GM23338 (cell line): ENCODE results near the gene THTPA. TPM values are rescaled to one million over a fixed set of nuclear protein-coding genes. Genes with fewer than 3 reads are reported as not detected.

ENCODE experiments used
- ATAC-seq: fragments of 200-7000 bp; cut with Tn5 transposase; 3 replicates; pipeline ENCODE4 v1.9.1; 2020
- DNase-seq: peaks from one replicate; pipeline ENCODE4 v3.0.0-alpha.2; 2015; ENCODE audit warnings: low spot score
- H2AFZ ChIP-seq: fragments of 200-600 bp; sonication (generic); 2 replicates; pipeline ENCODE4 v1.8.0; 2016; ENCODE audit warnings: antibody characterized with exemption, mild to moderate bottlenecking, moderate library complexity
- H3F3A ChIP-seq: fragments of 200-600 bp; sonication (generic); replicated peaks from 2 replicates; pipeline ENCODE4 v1.8.0; 2017; ENCODE audit warnings: antibody characterized with exemption, mixed run types, low read depth
- H3K27ac ChIP-seq: fragments of 200-600 bp; sonication (generic); 2 replicates; pipeline ENCODE4 v1.6.1; 2016; ENCODE audit warnings: low read depth
- H3K27me3 ChIP-seq: fragments of 200-600 bp; sonication (generic); 2 replicates; pipeline ENCODE4 v1.8.0; 2016; ENCODE audit warnings: mild to moderate bottlenecking, mixed run types, moderate library complexity; ENCODE audit not compliant: insufficient read depth
- H3K36me3 ChIP-seq: fragments of 200-600 bp; sonication (generic); 2 replicates; pipeline ENCODE4 v1.8.0; 2016; ENCODE audit warnings: mild to moderate bottlenecking; ENCODE audit not compliant: insufficient read depth
- H3K4me1 ChIP-seq: fragments of 200-600 bp; sonication (generic); 2 replicates; pipeline ENCODE4 v1.8.0; 2016; ENCODE audit warnings: mild to moderate bottlenecking, moderate library complexity; ENCODE audit not compliant: insufficient read depth
- H3K4me2 ChIP-seq: fragments of 200-600 bp; sonication (generic); 2 replicates; pipeline ENCODE4 v1.7.1; 2017; ENCODE audit warnings: mixed run types
- H3K4me3 ChIP-seq: fragments of 200-600 bp; sonication (generic); 2 replicates; pipeline ENCODE4 v1.6.1; 2016; ENCODE audit warnings: mixed run types
- H3K79me2 ChIP-seq: fragments of 200-600 bp; sonication (generic); replicated peaks from 2 replicates; pipeline ENCODE4 v1.8.0; 2017; ENCODE audit warnings: mild to moderate bottlenecking; ENCODE audit not compliant: insufficient read depth
- H3K9me2 ChIP-seq: fragments of 200-600 bp; sonication (generic); 2 replicates; pipeline ENCODE4 v1.8.0; 2017; ENCODE audit not compliant: insufficient read depth
- H4K20me1 ChIP-seq: fragments of 200-600 bp; sonication (generic); replicated peaks from 2 replicates; pipeline ENCODE4 v1.8.0; 2017; ENCODE audit warnings: mild to moderate bottlenecking; ENCODE audit not compliant: insufficient read depth
- H3K27ac Mint-ChIP-seq: 2 replicates; pipeline ENCODE4 v1.8.0; 2020; ENCODE audit warnings: inconsistent platforms, mild to moderate bottlenecking, moderate library complexity, mixed read lengths
- H3K27me3 Mint-ChIP-seq: 3 replicates; pipeline ENCODE4 v1.8.0; 2022; ENCODE audit warnings: low read depth, mild to moderate bottlenecking, moderate library complexity, mixed read lengths, inconsistent platforms; ENCODE audit not compliant: insufficient read depth, poor library complexity
- H3K36me3 Mint-ChIP-seq: 3 replicates; pipeline ENCODE4 v1.8.0; 2021; ENCODE audit warnings: low read depth, mild to moderate bottlenecking, inconsistent platforms, moderate library complexity, mixed read lengths
- H3K4me1 Mint-ChIP-seq: 3 replicates; pipeline ENCODE4 v1.8.0; 2020; ENCODE audit warnings: mild to moderate bottlenecking, inconsistent platforms, mixed read lengths
- H3K4me3 Mint-ChIP-seq: 3 replicates; pipeline ENCODE4 v1.8.0; 2021; ENCODE audit warnings: moderate library complexity, mild to moderate bottlenecking, inconsistent platforms, mixed read lengths
- H3K9me3 Mint-ChIP-seq: 3 replicates; pipeline ENCODE4 v1.8.0; 2020; ENCODE audit warnings: moderate library complexity, mild to moderate bottlenecking, inconsistent platforms, mixed read lengths
- CREB1 ChIP-seq: fragments of 250-450 bp; sonication (Bioruptor Pico); IDR thresholded peaks from 2 replicates; pipeline ENCODE4 v1.5.0; 2020; ENCODE audit warnings: low read depth, mild to moderate bottlenecking, moderate library complexity
- EZH2 ChIP-seq: fragments of 200-600 bp; sonication (generic); IDR thresholded peaks from one replicate; pipeline ENCODE4 v1.8.0; 2017; ENCODE audit warnings: antibody characterized with exemption, mild to moderate bottlenecking, low read depth; ENCODE audit not compliant: unreplicated experiment
- EZH2phosphoT487 ChIP-seq: fragments of 200-600 bp; sonication (generic); IDR thresholded peaks from one replicate; pipeline ENCODE4 v1.8.1; 2018; ENCODE audit warnings: antibody characterized with exemption; ENCODE audit not compliant: unreplicated experiment
- JUNB ChIP-seq: IDR thresholded peaks from one replicate; pipeline ENCODE4 v1.6.1; 2016; ENCODE audit warnings: antibody characterized with exemption; ENCODE audit not compliant: unreplicated experiment
- NANOG ChIP-seq: IDR thresholded peaks from 2 replicates; pipeline ENCODE4 v1.6.1; 2016; ENCODE audit warnings: antibody characterized with exemption, borderline replicate concordance
- POLR2AphosphoS5 ChIP-seq: IDR thresholded peaks from 2 replicates; pipeline ENCODE4 v1.6.1; 2016; ENCODE audit warnings: antibody characterized with exemption, low read depth
- STAT1 ChIP-seq: IDR thresholded peaks from one replicate; pipeline ENCODE4 v1.6.1; 2016; ENCODE audit warnings: antibody characterized with exemption; ENCODE audit not compliant: unreplicated experiment
- ZNF114 ChIP-seq: fragments of 250-450 bp; sonication (Bioruptor Pico); IDR thresholded peaks from 2 replicates; pipeline ENCODE4 v1.5.0; 2020; ENCODE audit warnings: mild to moderate bottlenecking, moderate library complexity
- ZNF331 ChIP-seq: fragments of 250-450 bp; sonication (Bioruptor Pico); IDR thresholded peaks from 2 replicates; pipeline ENCODE4 v1.5.0; 2020; ENCODE audit warnings: low read depth, mild to moderate bottlenecking, moderate library complexity
- polyA plus RNA-seq: library from polyadenylated mRNA; unstranded; fragments of >200 nt; fragmentation: Nextera tagmentation; extraction: Ambion mirVana; gene quantifications from 2 replicates; pipeline ENCODE4 v1.2.1, GENCODE V29; 2016
- total RNA-seq: library from RNA; depleted of rRNA; stranded (reverse); fragments of >200 nt; shearing (Covaris generic); gene quantifications from 2 replicates; pipeline ENCODE4 v1.2.3, GENCODE V29; 2014
- TF ChIP-seq, protein P1 (sequence below), 2 experiments: fragments of 200-600 bp in 1 of 2; sonication (generic) in 1 of 2; conservative IDR thresholded peaks; 2 replicates each; pipeline versions ENCODE4 v1.5.1 to v1.6.1; 2016 to 2017; ENCODE audit warnings: antibody characterized with exemption in 2 of 2, low read depth in 2 of 2, mild to moderate bottlenecking in 2 of 2, moderate library complexity in 1 of 2
- TF ChIP-seq, protein P2 (sequence below): IDR thresholded peaks from 2 replicates; pipeline ENCODE4 v1.6.1; 2016; ENCODE audit warnings: antibody characterized with exemption
- TF ChIP-seq, protein P3 (sequence below): IDR thresholded peaks from one replicate; pipeline ENCODE4 v1.6.1; 2018; ENCODE audit warnings: antibody characterized with exemption; ENCODE audit not compliant: unreplicated experiment
- TF ChIP-seq, protein P4 (sequence below): fragments of 250-450 bp; sonication (Bioruptor Pico); IDR thresholded peaks from 2 replicates; pipeline ENCODE4 v1.5.0; 2020; ENCODE audit warnings: mild to moderate bottlenecking, moderate library complexity

The THTPA gene
- total and polyA plus RNA-seq, 2 experiments from 2014 or later, result 8.6 to 21.3 TPM

DNA sequence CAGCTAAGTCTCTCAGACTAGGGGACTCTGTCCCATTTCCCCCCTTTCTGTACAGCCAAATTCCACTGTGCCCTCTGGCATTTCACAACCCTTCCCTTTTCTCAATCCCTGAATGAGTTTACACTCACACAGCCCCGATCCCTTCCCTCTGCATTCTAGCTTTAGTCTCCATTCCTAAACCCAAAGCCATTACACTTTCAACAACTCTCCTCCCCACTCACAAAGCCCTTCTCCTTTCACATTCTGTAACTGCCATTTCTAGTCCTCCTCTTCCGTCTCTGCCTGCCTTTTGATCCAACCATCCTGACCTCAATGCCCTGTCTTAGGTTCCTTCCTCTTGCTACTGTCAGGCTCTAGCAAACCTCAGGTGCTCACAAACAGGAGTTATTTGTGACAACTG lies 8.1 kb upstream of the THTPA start:
- Histone ChIP-seq H2AFZ (no peak overlapping the region), H3K79me2 (peaks cover 65% of the 10 kb centered on the region), H3K4me2 (peak overlapping the region; percentile 100), H3K27ac (peak overlapping the region; percentile 90), H3K36me3 (no peaks in the 10 kb centered on the region), H4K20me1 (no peaks in the 10 kb centered on the region), H3K9me2 (no peaks in the 10 kb centered on the region), H3K4me1 (peaks cover 70% of the 10 kb centered on the region), H3K4me3 (peak overlapping the region; percentile 100; the same call in 1 of the 2 replicates), H3K27me3 (no peaks in the 10 kb centered on the region), H3F3A (0 out of 2 replicates have a peak, but pooled peaks cover 10% of the 10 kb centered on the region)
- H3K4me1 Mint-ChIP-seq, result peaks cover 12% of the 10 kb centered on the region
- TF ChIP-seq, protein P1, sequence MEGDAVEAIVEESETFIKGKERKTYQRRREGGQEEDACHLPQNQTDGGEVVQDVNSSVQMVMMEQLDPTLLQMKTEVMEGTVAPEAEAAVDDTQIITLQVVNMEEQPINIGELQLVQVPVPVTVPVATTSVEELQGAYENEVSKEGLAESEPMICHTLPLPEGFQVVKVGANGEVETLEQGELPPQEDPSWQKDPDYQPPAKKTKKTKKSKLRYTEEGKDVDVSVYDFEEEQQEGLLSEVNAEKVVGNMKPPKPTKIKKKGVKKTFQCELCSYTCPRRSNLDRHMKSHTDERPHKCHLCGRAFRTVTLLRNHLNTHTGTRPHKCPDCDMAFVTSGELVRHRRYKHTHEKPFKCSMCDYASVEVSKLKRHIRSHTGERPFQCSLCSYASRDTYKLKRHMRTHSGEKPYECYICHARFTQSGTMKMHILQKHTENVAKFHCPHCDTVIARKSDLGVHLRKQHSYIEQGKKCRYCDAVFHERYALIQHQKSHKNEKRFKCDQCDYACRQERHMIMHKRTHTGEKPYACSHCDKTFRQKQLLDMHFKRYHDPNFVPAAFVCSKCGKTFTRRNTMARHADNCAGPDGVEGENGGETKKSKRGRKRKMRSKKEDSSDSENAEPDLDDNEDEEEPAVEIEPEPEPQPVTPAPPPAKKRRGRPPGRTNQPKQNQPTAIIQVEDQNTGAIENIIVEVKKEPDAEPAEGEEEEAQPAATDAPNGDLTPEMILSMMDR (conservative IDR thresholded peaks at IDR 0.05; ENCODE audit: low read depth in 2 of 2), result no peak
- TF ChIP-seq, protein P2, sequence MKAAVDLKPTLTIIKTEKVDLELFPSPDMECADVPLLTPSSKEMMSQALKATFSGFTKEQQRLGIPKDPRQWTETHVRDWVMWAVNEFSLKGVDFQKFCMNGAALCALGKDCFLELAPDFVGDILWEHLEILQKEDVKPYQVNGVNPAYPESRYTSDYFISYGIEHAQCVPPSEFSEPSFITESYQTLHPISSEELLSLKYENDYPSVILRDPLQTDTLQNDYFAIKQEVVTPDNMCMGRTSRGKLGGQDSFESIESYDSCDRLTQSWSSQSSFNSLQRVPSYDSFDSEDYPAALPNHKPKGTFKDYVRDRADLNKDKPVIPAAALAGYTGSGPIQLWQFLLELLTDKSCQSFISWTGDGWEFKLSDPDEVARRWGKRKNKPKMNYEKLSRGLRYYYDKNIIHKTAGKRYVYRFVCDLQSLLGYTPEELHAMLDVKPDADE, result no peak
- TF ChIP-seq, protein P3, sequence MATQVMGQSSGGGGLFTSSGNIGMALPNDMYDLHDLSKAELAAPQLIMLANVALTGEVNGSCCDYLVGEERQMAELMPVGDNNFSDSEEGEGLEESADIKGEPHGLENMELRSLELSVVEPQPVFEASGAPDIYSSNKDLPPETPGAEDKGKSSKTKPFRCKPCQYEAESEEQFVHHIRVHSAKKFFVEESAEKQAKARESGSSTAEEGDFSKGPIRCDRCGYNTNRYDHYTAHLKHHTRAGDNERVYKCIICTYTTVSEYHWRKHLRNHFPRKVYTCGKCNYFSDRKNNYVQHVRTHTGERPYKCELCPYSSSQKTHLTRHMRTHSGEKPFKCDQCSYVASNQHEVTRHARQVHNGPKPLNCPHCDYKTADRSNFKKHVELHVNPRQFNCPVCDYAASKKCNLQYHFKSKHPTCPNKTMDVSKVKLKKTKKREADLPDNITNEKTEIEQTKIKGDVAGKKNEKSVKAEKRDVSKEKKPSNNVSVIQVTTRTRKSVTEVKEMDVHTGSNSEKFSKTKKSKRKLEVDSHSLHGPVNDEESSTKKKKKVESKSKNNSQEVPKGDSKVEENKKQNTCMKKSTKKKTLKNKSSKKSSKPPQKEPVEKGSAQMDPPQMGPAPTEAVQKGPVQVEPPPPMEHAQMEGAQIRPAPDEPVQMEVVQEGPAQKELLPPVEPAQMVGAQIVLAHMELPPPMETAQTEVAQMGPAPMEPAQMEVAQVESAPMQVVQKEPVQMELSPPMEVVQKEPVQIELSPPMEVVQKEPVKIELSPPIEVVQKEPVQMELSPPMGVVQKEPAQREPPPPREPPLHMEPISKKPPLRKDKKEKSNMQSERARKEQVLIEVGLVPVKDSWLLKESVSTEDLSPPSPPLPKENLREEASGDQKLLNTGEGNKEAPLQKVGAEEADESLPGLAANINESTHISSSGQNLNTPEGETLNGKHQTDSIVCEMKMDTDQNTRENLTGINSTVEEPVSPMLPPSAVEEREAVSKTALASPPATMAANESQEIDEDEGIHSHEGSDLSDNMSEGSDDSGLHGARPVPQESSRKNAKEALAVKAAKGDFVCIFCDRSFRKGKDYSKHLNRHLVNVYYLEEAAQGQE, result no peak
- TF ChIP-seq EZH2phosphoT487, result no peak
- no peak for TF ChIP-seq POLR2AphosphoS5
- TF ChIP-seq NANOG, result no peak
- TF ChIP-seq ZNF331 (CRISPR knock-in tag), result no peak
- TF ChIP-seq, protein P4, sequence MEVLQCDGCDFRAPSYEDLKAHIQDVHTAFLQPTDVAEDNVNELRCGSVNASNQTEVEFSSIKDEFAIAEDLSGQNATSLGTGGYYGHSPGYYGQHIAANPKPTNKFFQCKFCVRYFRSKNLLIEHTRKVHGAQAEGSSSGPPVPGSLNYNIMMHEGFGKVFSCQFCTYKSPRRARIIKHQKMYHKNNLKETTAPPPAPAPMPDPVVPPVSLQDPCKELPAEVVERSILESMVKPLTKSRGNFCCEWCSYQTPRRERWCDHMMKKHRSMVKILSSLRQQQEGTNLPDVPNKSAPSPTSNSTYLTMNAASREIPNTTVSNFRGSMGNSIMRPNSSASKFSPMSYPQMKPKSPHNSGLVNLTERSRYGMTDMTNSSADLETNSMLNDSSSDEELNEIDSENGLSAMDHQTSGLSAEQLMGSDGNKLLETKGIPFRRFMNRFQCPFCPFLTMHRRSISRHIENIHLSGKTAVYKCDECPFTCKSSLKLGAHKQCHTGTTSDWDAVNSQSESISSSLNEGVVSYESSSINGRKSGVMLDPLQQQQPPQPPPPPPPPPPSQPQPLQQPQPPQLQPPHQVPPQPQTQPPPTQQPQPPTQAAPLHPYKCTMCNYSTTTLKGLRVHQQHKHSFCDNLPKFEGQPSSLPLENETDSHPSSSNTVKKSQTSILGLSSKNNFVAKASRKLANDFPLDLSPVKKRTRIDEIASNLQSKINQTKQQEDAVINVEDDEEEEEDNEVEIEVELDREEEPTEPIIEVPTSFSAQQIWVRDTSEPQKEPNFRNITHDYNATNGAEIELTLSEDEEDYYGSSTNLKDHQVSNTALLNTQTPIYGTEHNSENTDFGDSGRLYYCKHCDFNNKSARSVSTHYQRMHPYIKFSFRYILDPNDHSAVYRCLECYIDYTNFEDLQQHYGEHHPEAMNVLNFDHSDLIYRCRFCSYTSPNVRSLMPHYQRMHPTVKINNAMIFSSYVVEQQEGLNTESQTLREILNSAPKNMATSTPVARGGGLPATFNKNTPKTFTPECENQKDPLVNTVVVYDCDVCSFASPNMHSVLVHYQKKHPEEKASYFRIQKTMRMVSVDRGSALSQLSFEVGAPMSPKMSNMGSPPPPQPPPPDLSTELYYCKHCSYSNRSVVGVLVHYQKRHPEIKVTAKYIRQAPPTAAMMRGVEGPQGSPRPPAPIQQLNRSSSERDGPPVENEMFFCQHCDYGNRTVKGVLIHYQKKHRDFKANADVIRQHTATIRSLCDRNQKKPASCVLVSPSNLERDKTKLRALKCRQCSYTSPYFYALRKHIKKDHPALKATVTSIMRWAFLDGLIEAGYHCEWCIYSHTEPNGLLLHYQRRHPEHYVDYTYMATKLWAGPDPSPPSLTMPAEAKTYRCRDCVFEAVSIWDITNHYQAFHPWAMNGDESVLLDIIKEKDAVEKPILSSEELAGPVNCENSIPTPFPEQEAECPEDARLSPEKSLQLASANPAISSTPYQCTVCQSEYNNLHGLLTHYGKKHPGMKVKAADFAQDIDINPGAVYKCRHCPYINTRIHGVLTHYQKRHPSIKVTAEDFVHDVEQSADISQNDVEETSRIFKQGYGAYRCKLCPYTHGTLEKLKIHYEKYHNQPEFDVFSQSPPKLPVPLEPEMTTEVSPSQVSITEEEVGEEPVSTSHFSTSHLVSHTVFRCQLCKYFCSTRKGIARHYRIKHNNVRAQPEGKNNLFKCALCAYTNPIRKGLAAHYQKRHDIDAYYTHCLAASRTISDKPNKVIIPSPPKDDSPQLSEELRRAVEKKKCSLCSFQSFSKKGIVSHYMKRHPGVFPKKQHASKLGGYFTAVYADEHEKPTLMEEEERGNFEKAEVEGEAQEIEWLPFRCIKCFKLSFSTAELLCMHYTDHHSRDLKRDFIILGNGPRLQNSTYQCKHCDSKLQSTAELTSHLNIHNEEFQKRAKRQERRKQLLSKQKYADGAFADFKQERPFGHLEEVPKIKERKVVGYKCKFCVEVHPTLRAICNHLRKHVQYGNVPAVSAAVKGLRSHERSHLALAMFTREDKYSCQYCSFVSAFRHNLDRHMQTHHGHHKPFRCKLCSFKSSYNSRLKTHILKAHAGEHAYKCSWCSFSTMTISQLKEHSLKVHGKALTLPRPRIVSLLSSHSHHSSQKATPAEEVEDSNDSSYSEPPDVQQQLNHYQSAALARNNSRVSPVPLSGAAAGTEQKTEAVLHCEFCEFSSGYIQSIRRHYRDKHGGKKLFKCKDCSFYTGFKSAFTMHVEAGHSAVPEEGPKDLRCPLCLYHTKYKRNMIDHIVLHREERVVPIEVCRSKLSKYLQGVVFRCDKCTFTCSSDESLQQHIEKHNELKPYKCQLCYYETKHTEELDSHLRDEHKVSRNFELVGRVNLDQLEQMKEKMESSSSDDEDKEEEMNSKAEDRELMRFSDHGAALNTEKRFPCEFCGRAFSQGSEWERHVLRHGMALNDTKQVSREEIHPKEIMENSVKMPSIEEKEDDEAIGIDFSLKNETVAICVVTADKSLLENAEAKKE (CRISPR knock-in tag), result no peak
- no peak for TF ChIP-seq ZNF114 (CRISPR knock-in tag)
- no peak for TF ChIP-seq JUNB
- no peak for TF ChIP-seq EZH2
- TF ChIP-seq STAT1, result no peak
- no peak for TF ChIP-seq CREB1 (CRISPR knock-in tag)
- DNase-seq (no peak), ATAC-seq (no peak)
- no peak overlapping the region for H3K4me3 Mint-ChIP-seq
- no peak overlapping the region for H3K27ac Mint-ChIP-seq
- H3K27me3 Mint-ChIP-seq, result peaks cover 7% of the 10 kb centered on the region
- no peaks in the 10 kb centered on the region; the same call in 2 of the 3 replicates for H3K9me3 Mint-ChIP-seq
- peaks cover 26% of the 10 kb centered on the region for H3K36me3 Mint-ChIP-seq
